Ovary (tissue), 3 donors: ENCODE measurements around the gene HOXA6.

Experiments
- CTCF ChIP-seq, 3 donors: fragments of 450-650 bp in 2 of 3; fragments of 200-600 bp in 1 of 3; IDR thresholded peaks; one replicate each; pipeline versions ENCODE4 v1.5.1 to v1.8.0; 2016 to 2022; ENCODE audit warnings: antibody characterized with exemption in 3 of 3, mild to moderate bottlenecking in 1 of 3
- EP300 ChIP-seq: sonication (generic); formaldehyde crosslinking; IDR thresholded peaks from one replicate; pipeline ENCODE4 v1.6.1; 2017; ENCODE audit warnings: antibody characterized with exemption
- POLR2A ChIP-seq: fragments of 450-650 bp; IDR thresholded peaks from one replicate; pipeline ENCODE4 v1.6.1; 2017; ENCODE audit warnings: antibody characterized with exemption, mild to moderate bottlenecking, moderate library complexity
- donor health status: DM: no; HTN: no; CAD: no.

DNA sequence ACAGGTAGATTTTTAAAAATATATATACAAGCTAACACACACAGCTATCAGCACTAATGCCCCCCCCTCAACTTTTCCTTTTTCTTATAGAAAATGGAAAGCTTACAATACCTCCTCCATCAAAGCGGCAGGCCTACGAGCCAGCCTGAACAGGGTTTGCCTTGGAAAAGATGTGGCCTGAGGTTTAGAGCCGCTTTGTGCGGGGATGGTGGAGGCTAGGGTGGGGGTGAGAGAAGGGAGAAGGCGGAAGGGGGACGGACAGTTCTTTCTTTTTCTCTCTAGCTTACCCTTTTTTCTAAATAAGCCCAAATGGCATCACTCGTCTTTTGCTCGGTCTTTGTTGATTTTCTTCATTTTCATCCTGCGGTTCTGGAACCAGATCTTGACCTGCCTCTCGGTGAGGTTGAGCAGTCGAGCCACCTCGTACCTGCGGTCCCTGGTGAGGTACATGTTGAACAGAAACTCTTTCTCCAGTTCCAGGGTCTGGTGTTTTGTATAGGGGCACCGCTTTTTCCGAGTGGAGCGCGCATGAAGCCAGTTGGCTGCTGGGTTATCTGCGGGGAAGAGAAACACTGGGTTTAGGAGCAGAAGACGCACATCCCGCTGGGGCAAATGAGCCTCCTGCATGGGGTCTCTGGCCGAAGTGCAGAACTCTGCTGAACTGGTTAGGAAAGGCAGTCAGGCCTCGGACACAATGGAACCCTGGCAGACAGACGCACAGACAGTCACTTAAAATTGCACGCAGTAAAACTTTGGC, 15.9 kb upstream of the HOXA6 start:
- TF ChIP-seq POLR2A, result no peak
- no peak for TF ChIP-seq CTCF (IDR thresholded peaks at IDR 0.05)
- TF ChIP-seq EP300, result no peak
